Activated CD4-positive, alpha-beta T cell treated with anti-CD3 and anti-CD28 coated beads for 48 hours (primary cell): Measurements from ENCODE around the gene LRFN4.
A peak's percentile ranks its signal among the peaks of the same experiment; 100 is the strongest.

Experiments
- DNase-seq: peaks from one replicate; pipeline ENCODE4 v3.0.0-alpha.2; 2020

LRFN4 gene

DNA sequence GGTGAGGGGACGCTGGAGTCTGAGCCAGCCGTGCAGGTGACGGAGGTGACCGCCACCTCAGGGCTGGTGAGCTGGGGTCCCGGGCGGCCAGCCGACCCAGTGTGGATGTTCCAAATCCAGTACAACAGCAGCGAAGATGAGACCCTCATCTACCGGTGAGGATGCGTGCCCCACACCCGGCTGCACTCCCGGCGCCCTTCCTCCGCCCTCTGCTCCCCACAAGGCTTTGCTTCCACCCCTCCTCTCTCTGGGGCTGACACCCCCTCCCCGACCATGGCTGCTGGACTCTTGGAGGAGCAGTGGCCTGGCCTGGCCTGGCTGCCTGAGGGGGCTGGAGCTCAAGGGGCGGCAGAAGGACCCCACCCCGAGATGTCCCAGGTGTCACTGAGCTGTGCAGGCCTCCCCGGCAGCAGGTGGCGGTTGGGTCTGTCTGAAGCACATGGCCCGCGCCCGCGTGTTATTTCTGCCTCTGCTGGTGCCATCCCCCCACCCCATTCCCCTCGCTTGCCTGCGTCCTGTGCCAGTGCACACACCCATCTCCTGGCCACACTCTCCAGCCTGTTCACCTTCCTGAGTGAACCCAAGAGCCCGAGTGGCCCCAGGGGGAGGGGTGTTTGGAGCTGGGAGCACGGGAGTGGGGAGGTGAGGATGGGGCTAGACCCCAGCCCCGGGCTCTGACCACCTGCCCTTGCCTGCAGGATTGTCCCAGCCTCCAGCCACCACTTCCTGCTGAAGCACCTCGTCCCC is 2.2 kb downstream of the LRFN4 start:
- DNase-seq: no peak

DNA sequence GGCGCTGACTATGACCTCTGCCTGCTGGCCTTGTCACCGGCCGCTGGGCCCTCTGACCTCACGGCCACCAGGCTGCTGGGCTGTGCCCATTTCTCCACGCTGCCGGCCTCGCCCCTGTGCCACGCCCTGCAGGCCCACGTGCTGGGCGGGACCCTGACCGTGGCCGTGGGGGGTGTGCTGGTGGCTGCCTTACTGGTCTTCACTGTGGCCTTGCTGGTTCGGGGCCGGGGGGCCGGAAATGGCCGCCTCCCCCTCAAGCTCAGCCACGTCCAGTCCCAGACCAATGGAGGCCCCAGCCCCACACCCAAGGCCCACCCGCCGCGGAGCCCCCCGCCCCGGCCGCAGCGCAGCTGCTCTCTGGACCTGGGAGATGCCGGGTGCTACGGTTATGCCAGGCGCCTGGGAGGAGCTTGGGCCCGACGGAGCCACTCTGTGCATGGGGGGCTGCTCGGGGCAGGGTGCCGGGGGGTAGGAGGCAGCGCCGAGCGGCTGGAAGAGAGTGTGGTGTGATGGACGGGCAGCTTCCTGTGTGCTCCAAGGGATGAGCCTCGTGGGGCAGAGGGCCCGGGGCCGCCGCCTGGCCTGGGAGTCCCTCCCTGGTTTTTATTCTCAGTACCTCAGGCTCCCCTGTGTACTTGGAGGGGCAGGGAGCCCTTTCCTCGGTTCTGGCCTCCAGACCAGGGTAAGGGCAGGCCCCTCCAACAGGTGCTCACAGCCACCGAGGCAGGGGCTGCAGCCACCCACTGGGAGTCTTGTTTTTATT is 3.0 kb downstream of the LRFN4 start:
- no peak for DNase-seq

GRCh38 chr11:66860449-66860831 is 3.6 kb downstream of the LRFN4 start:
- DNase-seq: no peak

DNA sequence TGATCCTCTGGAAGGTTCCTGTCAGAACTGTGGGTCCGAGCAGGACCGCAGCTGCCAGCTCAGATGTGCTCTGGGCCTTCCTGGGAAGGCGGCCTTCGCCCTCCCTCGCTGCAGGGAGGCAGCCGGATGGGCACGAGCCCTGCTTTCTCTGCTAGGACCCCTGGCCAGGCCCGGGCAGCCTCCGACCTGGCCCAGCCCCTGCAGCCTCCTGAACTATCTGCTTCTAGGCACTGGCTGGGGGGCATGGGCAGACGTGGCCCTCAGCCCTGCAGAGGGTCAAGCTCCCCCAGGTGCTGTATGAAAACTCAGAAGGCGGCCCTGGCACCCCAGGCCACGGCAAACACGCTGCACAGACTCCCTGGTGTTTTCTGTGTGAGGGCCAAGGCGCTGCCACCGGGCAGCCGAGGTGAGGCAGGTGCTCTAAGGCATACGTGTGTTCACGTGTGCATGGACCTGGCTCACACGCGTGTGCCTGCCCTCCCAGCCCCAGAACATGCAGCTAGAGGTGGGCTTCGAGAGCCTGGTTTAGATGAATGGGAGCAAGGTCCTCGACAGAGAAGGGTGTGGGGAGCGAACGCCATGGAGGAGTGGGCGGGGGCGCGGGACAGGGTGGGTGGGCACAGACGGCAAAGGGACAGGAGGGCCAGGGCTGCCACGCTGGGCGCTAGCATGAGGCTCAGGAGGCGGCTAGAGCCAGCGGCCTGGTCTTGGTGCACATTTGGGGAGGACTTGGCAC is 4.3 kb downstream of the LRFN4 start:
- no peak for DNase-seq

DNA sequence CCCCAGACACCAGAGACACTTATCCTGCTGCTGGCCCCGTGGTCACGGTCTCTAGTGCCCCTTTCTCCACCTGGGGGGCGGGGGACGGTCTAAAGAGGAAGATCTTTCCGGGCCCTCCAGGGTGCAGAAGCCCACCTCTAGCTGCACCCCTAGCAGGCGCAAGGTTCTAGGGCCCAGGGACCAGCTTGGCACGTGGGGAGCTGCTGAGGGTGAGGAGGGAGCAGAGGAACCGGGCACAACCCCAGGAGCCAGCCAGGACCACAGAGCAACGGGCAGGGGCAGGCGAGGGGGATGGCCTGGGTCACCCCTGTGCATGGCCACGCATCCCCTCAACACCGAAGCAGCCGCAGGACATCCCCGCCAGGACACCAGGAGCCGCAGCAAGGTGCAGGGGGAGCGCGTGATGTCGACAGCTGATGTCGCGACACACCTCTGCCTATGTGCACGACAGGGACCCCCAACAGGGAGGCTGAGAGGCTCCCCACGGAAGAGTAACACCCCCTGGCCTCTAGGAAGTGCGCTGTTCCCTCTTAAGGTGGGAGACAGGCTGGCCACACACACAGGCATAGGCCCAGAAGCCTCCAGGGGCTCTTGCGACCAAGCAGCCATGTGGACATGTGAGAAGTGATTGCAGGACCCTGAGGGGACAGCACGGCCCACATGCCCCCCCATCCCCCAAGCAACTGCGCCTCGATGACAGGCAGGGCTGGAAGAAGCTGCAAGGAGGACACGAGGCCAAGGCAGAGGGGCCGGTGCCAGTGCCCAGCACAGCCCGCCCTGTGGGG is 5.1 kb downstream of the LRFN4 start:
- DNase-seq: no peak

DNA sequence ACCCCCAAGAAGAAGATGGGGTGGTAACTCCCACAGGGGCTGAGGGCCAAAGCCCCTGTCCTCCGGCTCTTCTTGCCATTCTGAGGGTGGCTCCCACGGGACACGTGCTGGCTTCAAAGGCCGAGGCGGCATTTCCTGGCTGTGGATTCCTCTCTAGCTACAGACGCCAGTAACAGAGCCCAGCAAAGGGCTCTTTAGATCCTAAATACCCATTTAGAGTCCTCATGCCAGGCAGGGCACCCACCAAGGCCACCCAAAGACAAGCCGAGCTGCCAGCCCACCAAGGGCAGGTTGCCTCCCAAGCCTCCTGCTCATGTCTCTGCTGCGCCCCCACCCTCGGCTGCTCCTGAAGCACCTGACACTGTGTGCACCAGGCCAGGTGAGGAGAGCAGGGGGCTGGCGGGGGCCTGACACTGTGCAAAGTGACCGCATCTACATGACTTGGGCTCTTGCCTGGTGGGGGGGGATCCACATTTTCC is 5.7 kb downstream of the LRFN4 start:
- no peak for DNase-seq

GRCh38 chr11:66863428-66864125 is 6.7 kb downstream of the LRFN4 start:
- DNase-seq: no peak

DNA sequence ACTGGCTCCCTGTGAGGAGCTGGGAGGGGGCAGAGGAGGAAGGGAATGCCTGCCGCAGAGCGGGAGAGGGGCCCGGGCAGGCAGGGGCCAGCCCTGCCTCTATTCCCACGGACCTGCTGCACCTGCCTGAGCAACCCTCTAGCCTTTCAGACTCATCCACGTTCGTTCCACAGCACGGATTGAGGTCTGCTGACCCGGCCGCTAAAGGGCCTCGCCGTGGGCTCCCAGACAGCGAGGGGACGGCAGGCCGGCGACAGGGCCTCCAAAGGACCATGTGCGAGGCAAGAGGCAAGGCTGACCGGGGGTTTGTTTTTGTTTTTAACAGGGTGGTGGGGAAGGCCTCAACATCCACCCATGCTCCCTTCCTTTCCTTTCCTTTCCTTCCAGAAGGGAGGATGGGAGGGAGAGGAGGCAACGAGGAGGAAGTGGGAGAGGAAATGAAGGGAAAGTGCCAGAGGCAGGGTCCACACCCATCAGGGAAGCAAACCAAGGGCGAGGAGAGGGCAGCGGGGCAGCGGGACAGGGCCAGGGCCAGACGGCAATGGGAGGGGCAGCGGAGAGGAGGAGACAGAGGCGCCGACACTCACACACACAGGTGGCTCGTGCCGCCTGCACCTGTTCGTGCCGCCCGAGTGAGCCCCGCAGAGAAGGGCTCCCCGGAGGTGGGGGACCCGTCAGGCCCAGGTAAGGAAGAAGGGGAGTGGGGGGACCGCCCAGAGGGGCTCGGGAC is 7.5 kb downstream of the LRFN4 start:
- DNase-seq: no peak

DNA sequence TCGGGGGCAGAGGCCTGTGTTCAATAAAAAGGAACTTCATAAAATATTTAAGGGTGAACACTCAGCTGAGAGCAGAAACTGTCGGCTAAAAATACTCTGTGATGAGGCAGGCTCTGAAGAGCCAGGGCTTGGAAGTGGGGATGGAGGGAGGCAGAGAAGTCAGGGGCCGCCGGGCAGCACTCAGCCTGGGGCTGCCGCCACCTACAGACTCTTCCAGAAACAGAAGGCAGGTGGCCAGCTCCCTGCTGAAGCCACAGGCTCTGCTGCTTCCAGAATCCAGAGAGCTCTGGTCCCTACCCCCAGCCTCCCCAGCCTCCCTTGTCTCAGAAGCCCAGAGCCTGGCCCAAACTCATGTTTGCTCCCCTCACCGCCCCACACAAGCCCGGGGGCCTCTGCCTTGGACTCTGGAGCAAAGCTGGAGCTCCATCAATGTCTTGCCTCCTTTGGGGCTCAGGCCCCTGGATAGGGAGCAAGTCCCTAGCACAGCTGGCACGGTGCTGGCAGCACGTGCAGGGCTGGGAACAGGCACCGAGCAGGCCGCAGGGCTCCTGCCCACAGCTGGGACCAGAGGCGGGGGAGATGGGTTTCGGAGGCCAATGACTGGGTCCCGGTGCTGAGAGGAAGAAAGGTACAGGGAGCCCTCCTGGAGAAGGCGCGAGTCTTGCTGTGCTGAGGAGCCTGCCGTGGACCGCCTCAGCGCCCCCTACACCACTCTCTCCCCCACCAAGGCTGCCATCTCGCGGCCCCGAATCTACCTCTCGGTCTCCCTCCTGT is 8.2 kb downstream of the LRFN4 start:
- DNase-seq: no peak

- no peak for DNase-seq
These were observed 9.1 kb downstream of the LRFN4 start for GRCh38 chr11:66866007-66866406.

- no peak for DNase-seq
These were observed 9.7 kb downstream of the LRFN4 start for GRCh38 chr11:66866511-66866986.

GRCh38 chr11:66867425-66868040 is 10.7 kb downstream of the LRFN4 start:
- no peak for DNase-seq

- DNase-seq: no peak
These were observed 11.3 kb downstream of the LRFN4 start for GRCh38 chr11:66868082-66868725.

DNA sequence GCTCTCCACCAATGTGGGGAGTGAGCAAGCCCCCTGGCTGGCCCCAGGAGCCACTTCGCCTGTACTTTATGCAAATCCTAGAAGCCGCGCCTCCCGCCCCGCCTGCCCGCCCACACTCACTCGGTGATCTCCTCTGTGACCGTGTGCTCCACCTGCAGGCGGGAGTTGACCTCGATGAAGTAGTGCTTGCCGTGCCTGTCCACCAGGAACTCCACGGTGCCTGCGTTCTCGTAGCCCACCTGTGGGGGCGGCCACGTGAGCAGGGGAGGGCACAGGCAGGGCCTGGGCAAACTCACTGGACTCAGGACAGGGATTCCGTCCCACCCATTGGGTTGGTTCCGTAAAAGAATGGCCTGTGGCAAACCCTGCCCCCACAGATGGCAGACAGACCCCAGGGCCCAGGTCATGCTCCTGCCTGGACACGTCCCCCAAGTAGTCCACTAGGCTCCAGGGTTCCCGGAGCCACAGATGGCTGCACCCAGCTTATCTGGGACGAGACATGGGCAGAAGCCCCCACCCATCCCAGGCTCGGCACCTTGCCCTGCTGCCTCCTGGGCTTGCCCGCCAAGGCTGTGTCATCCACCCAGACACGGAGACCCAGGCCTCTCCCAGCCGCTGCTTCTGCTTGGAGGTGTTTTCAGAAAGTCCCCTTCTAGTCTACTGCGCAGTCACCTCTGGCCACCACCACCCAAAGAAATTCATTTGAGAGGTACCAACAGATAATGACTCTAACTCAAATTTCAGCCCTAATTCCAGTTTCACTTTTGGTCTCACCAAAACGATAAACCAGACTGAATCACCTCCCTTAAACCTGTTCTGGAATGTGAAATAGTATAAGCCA is 12.1 kb downstream of the LRFN4 start:
- DNase-seq: peak; percentile 91

DNA sequence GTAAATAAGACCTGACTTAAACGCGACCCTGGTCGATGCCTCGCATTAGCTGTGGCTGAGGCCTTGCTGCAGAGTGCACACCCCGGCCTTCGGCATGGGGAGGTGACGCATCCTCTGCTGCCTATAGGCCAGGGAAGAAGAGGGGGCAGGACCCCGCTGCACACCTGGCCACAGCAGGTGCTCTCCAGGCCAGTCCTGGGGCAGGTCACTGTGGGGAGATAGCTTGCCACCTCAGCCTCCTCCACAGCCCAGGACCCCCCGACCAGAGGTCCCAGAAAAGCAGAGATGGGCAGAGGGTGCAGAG is 12.7 kb downstream of the LRFN4 start:
- DNase-seq: no peak

DNA sequence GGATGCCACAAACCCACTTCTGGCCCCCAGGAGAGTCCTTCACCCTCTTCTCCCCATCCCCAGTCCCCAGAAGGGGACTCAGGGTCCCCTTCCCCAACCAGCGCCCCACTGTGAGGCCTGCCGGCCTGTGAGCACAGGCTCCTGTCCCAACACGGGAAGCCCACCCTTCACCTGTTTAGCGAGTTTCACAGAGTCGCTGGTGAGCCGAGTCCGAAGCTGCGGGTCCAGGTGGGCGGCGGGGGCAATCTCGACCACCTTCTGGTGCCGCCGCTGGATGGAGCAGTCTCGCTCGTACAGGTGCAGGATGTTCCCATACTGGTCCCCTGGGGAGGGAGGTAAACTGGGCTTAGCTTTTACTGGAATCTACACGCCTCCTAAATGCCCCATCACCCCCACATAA is 13.3 kb downstream of the LRFN4 start:
- DNase-seq: no peak

- no peak for DNase-seq
These were observed 14.0 kb downstream of the LRFN4 start for GRCh38 chr11:66870616-66871520.

- no peak for DNase-seq
These were observed 14.6 kb downstream of the LRFN4 start for GRCh38 chr11:66871521-66871901.
